GM12878 (cell line): ENCODE measurements around the gene VGLL4. TPM values are rescaled to one million over a fixed set of nuclear protein-coding genes. Genes with fewer than 3 reads are reported as not detected.

ENCODE experiments used
- BCLAF1 ChIP-seq: fragments of 450-650 bp; IDR thresholded peaks from 2 replicates; pipeline ENCODE4 v1.6.1; 2017; ENCODE audit warnings: antibody characterized with exemption, mild to moderate bottlenecking, moderate library complexity
- BHLHE40 ChIP-seq, 2 experiments: fragments of 450-650 bp in 1 of 2; IDR thresholded peaks; 2 replicates each; pipeline ENCODE4 v1.6.1; 2011 to 2017; ENCODE audit warnings: low read depth in 2 of 2, borderline replicate concordance in 1 of 2, improper control_type of control experiment in 1 of 2, low read length in 1 of 2, mild to moderate bottlenecking in 1 of 2
- BRCA1 ChIP-seq: IDR thresholded peaks from 2 replicates; pipeline ENCODE4 v1.6.1; 2011; ENCODE audit warnings: low read depth, low read length, improper control_type of control experiment
- MYC ChIP-seq: IDR thresholded peaks from 2 replicates; pipeline ENCODE4 v1.6.1; 2011; ENCODE audit warnings: mild to moderate bottlenecking, low read length, moderate library complexity, inconsistent platforms; ENCODE audit not compliant: insufficient read depth, insufficient replicate concordance, insufficient read length, severe bottlenecking
- SUPT20H ChIP-seq: IDR thresholded peaks from 2 replicates; pipeline ENCODE4 v1.6.1; 2011; ENCODE audit warnings: low read depth, mild to moderate bottlenecking, low read length, moderate library complexity, borderline replicate concordance; ENCODE audit not compliant: control insufficient read depth
- ZNF622 ChIP-seq: fragments of 450-650 bp; IDR thresholded peaks from 2 replicates; pipeline ENCODE4 v1.6.1; 2017; ENCODE audit warnings: mild to moderate bottlenecking, inconsistent platforms
- polyA plus RNA-seq, 11 experiments: library from polyadenylated mRNA; depleted of rRNA in 4 of 11; unstranded in 6 of 11; stranded (reverse) in 5 of 11; fragments of >200 nt; fragmentation: Nextera tagmentation in 4 of 11; fragmentation: Illumina TruSeq in 1 of 11; extraction: Ambion mirVana in 4 of 11; extraction: Trizol in 1 of 11; gene quantifications; 1 replicate in 1 of 11; 2 replicates in 10 of 11; pipeline versions ENCODE4 v1.2.1 to v1.2.3, GENCODE V29; 2011 to 2016; ENCODE audit warnings: inconsistent platforms in 2 of 11, missing spikeins in 2 of 11, low read depth in 1 of 11
- total RNA-seq, 4 experiments: library from RNA; depleted of rRNA in 3 of 4; stranded (reverse); fragments of >200 nt in 3 of 4; fragmentation: Illumina TruSeq in 1 of 4; extraction: Trizol in 1 of 4; gene quantifications; 2 replicates each; pipeline versions ENCODE4 v1.2.1 to v1.2.3, GENCODE V29; 2013 to 2021
- TF ChIP-seq, protein P1 (sequence below): IDR thresholded peaks from 2 replicates; pipeline ENCODE4 v1.6.1; 2012; ENCODE audit warnings: improper control_type of control experiment, low read depth, low read length; ENCODE audit not compliant: insufficient replicate concordance

Gene VGLL4
- total and polyA plus RNA-seq, 10 of the 15 experiments (the other 5 are each of a cell fraction or from before 2014, with no cell fraction given): 0.44 to 38.1 (median 16.1) TPM

GRCh38 chr3:11555211-11555782, 88.4 kb downstream of the VGLL4 start (continued):
- TF ChIP-seq, protein P1, sequence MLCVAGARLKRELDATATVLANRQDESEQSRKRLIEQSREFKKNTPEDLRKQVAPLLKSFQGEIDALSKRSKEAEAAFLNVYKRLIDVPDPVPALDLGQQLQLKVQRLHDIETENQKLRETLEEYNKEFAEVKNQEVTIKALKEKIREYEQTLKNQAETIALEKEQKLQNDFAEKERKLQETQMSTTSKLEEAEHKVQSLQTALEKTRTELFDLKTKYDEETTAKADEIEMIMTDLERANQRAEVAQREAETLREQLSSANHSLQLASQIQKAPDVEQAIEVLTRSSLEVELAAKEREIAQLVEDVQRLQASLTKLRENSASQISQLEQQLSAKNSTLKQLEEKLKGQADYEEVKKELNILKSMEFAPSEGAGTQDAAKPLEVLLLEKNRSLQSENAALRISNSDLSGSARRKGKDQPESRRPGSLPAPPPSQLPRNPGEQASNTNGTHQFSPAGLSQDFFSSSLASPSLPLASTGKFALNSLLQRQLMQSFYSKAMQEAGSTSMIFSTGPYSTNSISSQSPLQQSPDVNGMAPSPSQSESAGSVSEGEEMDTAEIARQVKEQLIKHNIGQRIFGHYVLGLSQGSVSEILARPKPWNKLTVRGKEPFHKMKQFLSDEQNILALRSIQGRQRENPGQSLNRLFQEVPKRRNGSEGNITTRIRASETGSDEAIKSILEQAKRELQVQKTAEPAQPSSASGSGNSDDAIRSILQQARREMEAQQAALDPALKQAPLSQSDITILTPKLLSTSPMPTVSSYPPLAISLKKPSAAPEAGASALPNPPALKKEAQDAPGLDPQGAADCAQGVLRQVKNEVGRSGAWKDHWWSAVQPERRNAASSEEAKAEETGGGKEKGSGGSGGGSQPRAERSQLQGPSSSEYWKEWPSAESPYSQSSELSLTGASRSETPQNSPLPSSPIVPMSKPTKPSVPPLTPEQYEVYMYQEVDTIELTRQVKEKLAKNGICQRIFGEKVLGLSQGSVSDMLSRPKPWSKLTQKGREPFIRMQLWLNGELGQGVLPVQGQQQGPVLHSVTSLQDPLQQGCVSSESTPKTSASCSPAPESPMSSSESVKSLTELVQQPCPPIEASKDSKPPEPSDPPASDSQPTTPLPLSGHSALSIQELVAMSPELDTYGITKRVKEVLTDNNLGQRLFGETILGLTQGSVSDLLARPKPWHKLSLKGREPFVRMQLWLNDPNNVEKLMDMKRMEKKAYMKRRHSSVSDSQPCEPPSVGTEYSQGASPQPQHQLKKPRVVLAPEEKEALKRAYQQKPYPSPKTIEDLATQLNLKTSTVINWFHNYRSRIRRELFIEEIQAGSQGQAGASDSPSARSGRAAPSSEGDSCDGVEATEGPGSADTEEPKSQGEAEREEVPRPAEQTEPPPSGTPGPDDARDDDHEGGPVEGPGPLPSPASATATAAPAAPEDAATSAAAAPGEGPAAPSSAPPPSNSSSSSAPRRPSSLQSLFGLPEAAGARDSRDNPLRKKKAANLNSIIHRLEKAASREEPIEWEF: no peak
- TF ChIP-seq SUPT20H (no peak), ZNF622 (no peak), MYC (no peak), BRCA1 (no peak), BHLHE40 (IDR thresholded peaks at IDR 0.05; ENCODE audit: borderline replicate concordance in 1 of 2, low read depth in 2 of 2, low read length in 1 of 2) (no peak), BCLAF1 (no peak)
- TF ChIP-seq, all 136 proteins: peak for 0
